GM18909 (cell line): ENCODE measurements around the gene CFAP73.
"Not testable (repeated sequence)": the region's sequence is repeated elsewhere in the genome, so short reads cannot be mapped to it uniquely, and the experiment has no call there.

Source experiments
- ATAC-seq: cut with Tn5 transposase; IDR thresholded peaks from one replicate; pipeline ENCODE4 v1.9.1; 2021; ENCODE audit warnings: mild to moderate bottlenecking; ENCODE audit not compliant: unreplicated experiment, poor library complexity

CFAP73 gene

DNA sequence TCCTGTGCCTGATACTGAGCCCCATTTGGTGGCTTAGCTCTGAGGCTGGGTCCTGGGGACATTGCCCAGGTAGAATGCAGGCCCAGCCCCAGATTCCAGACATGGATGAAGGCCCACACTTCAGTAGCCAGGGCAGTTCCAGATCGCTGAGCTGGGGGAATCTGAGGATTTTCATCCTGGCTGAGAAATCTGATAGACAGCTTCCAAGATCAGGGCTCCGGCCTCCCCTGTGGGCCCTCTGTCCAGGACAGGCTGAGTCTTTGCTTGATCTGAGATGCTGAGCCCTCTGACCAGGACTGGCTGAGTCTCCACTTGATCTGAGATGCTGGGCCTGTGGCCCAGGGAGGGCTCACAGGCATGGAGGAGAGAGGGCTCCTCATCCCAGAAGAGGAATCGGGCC, 10.7 kb upstream of the CFAP73 start:
- no peak for ATAC-seq

DNA sequence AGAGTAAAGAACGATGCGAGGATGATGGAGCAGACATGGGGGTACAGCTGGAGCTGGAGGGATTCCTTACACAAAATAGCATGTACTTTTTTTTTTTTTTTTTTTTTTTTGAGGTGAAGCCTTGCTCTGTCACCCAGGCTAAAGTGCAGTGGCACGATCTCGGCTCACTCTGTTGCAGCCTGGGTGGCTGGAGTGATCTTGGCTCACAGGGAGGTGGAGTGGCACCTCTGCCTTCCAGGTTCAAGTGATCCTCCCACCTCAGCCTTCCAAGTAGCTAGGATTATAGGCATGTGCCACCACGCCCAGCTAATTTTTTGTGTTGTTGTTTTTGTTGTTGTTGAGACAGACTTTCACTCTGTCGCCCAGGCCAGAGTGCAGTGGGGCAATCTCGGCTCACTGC, 8.8 kb upstream of the CFAP73 start:
- ATAC-seq = no peak

DNA sequence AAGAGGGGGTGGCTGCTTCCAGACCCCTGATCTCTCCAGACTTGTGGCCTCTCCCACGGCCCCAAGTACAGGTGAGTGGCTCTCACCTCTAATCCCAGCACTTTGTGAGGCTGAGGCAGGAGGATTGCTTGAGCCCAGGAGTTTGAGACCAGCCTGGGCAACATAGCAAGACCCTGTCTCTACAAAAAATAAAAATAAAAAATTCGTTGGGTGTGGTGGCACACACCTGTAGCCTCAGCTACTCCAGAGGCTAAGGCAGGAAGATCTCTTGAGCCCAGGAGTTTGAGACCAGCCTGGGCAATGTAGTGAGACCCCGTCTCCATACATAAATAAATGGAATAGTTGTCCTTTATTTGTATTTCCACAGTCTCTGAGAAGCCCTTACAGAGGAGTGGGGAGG, 7.8 kb upstream of the CFAP73 start:
- not testable (repeated sequence) for ATAC-seq

DNA sequence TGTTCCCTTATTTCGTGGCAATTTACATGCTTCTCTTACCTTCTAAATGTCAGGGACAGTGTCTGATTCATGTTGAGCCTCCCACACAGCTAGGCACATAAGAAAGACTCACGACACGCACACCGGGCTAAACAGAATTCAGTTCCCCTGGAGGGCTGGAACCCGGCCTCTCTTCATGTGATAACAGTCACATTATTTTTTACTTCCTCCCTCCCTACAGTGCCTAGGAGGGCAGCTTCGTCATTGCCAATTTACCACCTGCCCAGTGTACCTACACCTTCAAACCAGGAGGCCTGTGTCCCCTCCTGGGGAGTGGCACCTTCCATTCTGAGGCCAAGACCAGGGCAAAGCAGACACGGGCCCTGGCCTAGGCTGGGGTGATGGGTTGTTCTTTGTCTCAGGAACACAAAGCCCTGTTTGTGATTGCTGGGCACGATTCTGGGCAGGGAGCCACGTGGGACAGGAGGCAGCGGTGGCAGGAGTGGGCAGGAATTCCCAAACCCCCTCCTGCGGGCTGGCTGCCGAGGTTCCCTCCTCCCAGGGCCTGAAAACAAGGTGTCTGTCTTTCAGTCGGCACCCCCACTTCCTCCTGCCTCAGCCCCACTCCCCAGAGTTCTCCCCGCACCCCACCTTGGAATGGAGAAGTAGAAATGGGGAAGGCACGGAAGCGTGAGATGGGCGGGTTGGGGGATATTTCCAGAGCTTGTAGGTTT, 7.2 kb upstream of the CFAP73 start:
- no peak for ATAC-seq

DNA sequence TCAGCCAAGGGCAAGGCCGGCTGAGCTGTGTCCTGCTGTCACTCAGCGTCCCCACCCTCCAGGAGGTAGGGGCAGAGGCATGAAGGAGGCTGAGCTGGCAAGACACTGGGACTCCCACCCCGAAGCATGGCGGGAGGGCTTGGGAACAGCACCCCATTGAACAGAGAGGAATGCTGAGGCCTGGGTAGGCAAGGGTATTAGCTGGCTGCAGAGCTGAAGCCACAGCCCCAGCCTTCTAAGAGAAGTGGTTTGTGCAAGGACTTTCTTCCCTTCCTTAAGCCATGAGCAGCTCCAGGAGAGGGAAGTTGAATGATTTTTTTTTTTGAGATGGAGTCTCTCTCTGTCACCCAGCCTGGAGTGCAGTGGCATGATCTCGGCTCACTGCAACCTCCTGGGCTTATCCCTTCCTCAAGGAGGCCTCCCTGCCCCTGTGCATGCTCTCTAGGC, 6.6 kb upstream of the CFAP73 start:
- ATAC-seq = no peak

DNA sequence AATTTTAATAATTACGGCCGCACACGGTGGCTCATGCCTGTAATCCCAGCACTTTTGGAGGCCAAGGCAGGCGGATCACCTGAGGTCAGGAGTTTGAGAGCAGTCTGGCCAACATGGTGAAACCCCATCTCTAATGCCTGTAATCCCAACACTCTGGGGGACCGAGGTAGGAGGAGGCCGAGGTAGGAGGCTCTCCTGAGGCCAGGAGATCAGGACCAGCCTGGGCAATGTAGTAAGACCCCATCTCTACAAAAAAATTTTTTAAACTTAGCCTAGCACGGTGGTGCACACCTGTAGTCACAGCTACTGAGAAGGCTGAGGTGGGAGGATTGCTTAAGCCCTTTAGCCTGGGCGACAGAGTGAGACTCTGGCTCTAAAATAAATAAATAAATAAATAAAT, 5.6 kb upstream of the CFAP73 start:
- ATAC-seq = no peak

DNA sequence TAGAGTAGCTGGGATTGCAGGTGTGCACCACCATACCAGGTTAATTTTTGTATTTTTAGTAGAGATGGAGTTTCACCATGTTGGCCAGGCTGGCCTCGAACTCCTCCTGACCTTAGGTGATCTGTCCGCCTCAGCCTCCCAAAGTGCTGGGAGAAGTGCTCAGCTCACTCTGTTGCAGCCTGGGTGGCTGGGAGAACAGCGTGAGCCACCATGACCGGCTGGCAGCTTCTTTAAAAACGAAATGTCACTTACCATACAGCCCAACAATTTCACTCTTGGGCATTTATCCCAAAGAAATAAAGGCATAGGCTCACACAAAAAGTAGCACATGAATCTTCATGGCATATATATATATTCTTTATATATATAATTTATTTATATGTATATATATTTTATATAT, 4.7 kb upstream of the CFAP73 start:
- ATAC-seq = no peak

DNA sequence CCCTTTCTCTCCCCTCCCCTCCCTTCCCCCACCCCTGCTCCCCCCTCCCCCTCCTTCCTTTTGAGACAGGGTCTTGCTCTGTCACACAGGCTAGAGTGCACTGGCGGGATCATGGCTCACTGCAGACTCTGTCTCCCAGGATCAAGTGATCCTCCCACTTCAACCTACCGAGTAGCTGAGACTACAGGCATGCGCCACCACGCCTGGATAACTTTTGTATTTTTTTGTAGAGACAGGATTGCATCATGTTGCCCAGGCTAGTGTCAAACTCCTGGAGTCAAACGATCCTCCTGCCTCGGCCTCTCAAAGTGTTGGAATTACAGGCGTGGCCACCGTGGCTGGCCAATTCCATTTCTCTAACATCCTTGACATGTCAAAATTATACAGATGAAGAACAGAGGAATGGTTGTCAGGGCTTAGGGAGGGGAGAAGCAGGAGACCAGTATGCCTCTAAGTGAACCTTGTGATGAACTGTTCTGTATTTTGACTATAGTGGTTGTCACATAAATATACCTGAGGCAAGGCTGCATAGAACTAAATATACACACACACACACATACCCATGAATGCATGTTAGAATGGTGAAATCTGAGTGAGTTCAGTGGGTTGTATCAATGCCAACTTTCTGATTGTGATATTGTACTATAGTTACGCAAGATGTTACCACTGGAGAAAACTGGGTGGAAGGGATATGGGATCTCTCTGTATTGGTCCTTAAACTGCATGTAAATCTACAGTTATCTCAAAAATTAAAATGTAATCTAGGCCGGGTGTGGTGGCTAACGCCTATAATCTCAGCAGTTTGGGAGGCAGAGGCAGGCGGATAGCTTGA, 3.6 kb upstream of the CFAP73 start:
- no peak for ATAC-seq

DNA sequence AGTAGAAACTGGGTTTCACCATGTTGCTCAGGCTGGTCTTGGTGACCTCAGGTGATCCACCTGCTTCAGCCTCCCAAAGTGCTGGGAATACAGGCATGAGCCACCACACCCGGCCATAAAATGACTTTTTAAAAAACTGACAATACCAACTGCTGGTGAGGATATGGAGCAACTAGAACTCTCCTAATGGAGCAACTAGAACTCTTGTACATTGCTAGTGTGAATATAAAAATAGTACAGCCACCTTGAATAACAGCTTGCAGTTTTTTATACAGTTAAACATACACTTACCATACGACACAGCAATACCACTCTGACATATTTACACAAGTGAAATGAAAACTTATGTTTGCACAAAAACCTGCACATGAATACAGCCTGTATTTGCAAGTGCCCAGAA, 2.5 kb upstream of the CFAP73 start:
- no peak for ATAC-seq

DNA sequence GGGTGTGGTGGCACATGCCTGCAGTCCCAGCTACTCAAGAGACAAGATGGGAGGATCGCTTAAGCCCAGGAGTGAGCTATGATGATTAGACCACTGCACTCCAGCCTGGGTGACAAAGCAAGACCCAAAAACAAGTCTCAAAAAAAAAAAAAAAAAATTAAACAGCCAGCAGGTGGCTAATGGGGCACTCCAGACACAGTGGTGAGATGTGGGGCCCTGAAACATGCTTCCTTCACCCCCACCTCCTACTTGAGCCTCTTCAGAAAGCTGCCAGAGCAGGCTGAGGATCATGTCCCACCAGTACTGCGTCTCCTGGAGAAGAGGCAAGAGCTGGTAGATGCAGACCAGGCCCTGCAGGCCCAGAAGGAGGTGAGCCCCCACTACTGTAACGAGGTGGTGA, 2.1 kb downstream of the CFAP73 start:
- ATAC-seq = no peak

DNA sequence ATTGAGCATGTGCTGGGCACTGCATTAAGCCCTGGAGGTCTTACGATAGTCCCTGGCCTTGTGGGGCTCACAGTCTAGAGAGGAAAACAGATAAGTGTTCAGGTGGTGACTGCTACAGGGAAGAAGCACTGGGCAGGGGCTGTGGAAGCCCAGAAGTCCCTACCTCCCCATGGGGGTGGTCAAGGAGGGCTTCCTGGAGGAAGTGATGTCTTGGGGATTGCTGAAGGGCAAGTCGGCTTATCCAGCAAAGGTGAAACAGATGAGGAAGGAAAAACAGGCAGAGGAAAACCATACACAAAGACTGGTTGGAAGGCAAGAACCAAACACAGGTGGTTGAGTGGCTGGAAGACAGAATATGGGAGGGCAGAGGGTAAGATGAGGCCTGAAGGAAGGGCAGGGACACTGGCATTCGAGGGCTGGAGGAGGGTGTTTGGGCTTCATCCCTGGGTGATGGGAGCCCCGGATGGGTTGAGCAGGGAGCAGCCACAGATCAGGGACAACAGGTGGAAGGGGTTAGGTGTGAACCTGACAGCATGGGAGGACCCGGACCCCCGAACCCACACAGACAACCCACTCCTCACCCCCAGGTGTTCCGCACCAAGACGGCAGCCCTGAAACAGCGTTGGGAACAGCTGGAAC, 2.8 kb downstream of the CFAP73 start:
- ATAC-seq = no peak

DNA sequence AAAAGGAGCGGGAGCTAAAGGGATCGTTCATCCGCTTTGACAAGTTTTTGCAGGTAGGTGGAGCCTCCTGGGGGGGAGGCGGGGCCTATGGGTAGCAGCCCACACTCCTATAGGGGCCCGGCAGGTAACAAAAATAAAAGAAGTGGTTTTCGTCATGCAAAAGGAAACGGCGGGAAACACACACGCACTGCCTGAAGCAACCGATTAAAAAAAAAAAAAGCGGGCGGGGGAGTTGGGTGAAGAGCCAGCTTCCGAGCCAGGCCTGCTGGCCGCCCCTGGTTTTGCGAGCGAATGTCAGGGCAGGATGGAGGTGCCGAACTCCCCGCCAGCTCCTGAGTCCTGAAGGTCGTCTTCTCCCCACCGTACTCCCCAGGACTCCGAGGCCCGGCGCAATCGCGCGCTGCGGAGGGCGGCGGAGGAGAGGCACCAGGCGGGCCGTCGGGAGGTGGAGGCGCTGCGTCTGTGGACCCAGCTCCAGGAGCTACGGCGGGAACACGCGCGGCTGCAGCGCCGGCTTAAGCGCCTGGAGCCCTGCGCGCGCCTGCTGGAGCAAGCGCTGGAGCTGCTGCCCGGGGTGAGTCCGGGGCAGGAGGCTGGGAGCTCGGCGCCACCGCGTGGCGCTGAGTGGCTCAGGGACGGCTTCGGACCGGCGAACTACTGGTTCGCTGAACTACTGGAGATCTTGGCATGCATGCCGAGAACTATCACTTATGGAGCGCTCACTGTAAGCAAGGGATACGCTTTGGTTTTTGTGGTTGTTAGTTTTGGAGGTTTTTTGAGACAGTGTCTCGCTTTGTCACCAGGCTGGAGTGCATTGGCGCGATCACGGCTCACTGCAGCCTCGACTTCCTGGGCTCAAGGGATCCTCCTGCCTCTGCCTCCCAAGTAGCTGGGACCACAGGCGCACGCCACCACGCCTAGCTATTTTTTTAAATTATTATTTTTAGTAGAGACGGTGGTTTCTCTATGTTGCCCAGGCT, 3.6 kb downstream of the CFAP73 start:
- ATAC-seq = peak; percentile 73

DNA sequence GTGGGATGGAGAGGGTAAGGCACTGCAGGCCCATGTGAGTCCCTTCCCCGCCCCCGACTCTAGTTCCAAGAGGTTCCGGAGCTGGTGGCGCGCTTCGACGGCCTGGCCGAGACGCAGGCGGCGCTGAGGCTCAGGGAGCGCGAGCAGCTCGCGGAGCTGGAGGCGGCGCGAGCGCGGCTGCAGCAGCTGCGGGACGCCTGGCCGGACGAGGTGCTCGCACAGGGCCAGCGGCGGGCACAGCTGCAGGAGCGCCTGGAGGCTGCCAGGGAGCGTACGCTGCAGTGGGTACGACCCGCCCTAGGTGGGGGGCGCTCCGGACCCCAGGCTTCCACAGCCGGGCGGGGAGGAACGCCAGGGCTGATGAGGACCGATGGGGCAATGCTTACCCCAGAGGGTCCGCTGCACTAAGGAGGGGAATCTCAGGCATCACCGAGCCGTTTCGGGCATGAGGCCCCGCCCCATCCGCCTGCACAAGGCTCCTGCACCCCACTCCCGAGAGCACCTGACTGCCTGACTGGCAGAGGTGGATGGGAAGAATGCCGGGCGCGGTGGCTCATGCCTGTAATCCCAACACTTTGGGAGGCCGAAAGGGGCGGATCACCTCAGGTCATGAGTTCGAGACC, 4.9 kb downstream of the CFAP73 start:
- ATAC-seq = no peak

DNA sequence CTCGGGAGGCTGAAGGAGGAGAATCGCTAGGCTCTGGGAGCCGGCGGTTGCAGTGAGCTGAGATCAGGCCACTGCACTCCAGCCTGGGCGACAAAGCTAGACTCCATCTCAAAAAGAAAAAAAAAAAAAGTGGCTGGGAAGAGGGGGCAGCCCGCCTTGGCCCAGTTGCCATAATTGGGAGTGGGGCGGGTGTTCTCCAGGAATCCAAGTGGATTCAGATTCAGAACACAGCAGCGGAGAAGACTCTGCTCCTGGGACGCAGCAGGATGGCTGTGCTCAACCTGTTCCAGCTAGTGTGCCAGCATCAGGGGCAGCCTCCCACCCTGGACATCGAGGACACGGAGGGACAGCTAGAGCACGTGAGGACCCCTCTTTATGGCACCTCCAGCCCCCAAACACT, 5.5 kb downstream of the CFAP73 start:
- no peak for ATAC-seq

DNA sequence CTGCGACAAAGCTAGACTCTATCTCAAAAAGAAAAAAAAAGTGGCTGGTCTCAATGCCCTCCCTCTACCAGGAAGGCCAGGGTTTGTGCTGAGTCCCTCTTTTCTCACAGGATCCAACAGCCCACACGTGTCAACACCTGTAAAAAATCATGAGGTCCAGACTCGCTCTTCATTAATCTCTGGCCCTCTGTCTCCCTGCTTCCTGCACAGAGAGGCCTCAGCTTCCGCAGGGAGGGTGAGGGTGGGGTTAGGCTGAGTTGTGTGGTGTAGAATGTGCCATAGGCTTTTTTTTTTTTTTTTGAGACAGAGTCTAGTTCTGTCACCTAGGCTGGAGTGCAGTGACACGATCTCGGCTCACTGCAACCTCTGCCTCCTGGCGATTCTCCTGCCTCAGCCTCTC, 6.1 kb downstream of the CFAP73 start:
- ATAC-seq = no peak

DNA sequence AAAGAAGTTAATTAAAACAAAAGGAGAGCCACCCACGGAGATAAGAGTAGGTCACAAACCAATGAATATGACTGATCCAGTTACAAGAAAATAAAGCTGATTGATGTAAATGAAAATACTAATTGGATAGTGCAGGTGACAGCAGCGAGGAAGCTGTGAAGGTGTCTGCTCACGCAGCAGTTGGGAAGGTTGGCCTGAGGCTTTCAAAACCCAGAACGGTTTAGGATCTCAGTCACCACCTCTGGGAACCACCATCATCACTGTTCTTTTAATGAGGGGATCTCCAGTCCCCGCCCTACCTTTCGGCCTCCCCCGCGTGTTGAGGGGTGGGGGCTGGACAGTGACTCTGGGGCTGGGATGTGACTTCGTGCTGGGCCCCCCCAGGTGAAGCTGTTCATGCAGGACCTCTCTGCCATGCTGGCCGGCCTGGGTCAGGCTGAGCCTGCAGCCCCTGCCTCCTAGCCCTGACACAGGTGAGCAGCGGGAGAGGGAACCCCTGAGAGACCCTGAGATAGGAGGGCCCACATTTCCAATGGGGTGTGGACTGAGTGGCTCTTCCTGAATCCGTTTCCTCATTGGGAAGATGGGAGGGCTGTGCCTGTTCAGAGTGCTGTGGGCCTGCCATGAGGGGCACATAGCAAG, 7.8 kb downstream of the CFAP73 start:
- ATAC-seq = no peak

DNA sequence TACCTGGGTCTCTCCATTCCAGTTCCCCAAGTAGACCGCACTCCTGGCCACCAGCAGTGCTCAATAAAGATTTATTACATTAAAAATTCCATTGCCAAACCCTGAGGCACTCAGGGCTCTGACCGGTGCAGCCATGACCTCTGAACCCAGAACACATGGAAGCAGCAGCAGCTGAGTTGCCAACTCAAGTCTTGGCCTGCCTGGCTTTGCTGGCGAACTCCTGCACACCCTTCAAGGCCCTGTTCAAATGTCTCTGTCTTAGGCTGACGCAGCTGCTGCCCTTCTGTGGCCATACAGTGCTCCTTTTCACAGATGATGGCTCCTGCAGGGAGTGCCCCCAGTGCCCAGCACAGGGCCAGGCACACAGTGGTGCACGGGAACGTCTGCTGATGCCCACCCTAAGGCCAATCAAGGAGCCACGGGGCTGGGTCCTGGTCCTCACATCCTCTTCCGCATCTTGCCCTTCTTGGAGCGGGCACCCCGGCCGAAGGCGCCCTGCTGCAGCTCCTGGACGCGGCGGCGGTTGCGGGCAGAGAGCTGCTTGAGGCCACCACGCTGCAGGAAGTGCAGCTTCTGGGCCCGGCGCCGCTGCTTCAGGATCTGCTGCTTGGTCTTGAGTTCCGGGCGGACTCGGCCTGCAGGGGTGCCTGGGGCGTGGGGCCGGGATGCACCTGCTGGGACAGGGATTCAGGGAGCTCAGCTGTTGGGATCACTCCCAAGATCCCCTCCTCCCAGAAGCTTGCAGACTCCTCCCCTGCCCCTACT, 9.1 kb downstream of the CFAP73 start:
- ATAC-seq = no peak

DNA sequence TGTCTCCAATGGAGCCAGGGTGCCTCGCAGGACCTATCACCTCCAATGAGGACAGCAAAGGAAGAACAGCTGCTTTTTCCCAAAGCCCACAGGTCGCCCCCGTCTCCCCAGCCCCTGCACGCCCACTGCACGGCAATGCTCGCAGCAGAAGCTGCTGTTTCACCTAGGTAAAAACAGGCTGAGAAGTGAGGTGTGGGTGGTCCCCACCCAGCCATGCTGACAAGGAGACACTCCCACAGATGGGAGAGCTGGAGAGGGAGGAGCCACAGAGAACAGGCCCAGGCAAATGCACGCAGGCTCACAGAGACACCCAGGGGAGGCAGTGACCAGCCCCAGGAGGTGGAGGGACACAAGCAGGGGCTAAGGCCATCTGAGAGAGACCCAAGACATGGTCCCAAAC, 10.4 kb downstream of the CFAP73 start:
- ATAC-seq = no peak
